Right atrium auricular region (tissue), 2 donors: ENCODE measurements around the gene DENND1A. TPM values are rescaled to one million over a fixed set of nuclear protein-coding genes. Genes with fewer than 3 reads are reported as not detected.

Experiments
- DNase-seq: peaks from one replicate; pipeline ENCODE4 v3.0.0-alpha.2; 2019; ENCODE audit warnings: low spot score
- H3K27ac ChIP-seq, 2 donors: fragments of 200-600 bp; sonication (generic); 1 replicate in 1 of 2; 2 replicates in 1 of 2; pipeline ENCODE4 v1.5.1; 2016 to 2019
- H3K27me3 ChIP-seq, 2 donors: fragments of 200-600 bp; sonication (generic); one replicate each; pipeline versions ENCODE4 v1.5.1 to v1.6.0; 2017 to 2019
- H3K36me3 ChIP-seq: fragments of 200-600 bp; sonication (generic); one replicate; pipeline ENCODE4 v1.5.1; 2016
- H3K4me1 ChIP-seq, 2 donors: fragments of 200-600 bp; sonication (generic); one replicate each; pipeline versions ENCODE4 v1.5.1 to v1.6.0; 2017 to 2019
- H3K4me3 ChIP-seq, 2 donors: fragments of 200-600 bp; sonication (generic); 1 replicate in 1 of 2; 2 replicates in 1 of 2; pipeline ENCODE4 v1.5.1; 2017 to 2019; ENCODE audit warnings: mild to moderate bottlenecking in 1 of 2, moderate library complexity in 1 of 2
- H3K9me3 ChIP-seq, 2 donors: fragments of 200-600 bp; sonication (generic); one replicate each; pipeline ENCODE4 v1.5.1; 2019
- CTCF ChIP-seq, 2 donors: fragments of 200-600 bp; sonication (generic); IDR thresholded peaks; one replicate each; pipeline ENCODE4 v1.5.1; 2019; ENCODE audit warnings: antibody characterized with exemption in 2 of 2
- total RNA-seq, 2 donors: library from RNA; depleted of rRNA; stranded (reverse); fragments of >200 nt; gene quantifications; one replicate each; pipeline ENCODE4 v1.1.0, GENCODE V29; 2016

DENND1A gene
- total RNA-seq, 2 donors from 2014 or later: 14.9 to 23.6 TPM

- no peaks in the 10 kb centered on the region for H3K9me3 ChIP-seq
- H3K27ac ChIP-seq: no peak overlapping the region
- H3K27me3 ChIP-seq: no peaks in the 10 kb centered on the region
- TF ChIP-seq CTCF (IDR thresholded peaks at IDR 0.05): no peak
- no peak for DNase-seq
- no peak overlapping the region for H3K4me3 ChIP-seq
- no peaks in the 10 kb centered on the region for H3K4me1 ChIP-seq
- H3K36me3 ChIP-seq: no peaks in the 10 kb centered on the region
Observed at GRCh38 chr9:123518338-123518737, 411.6 kb downstream of the DENND1A start.

- no peaks in the 10 kb centered on the region for H3K36me3 ChIP-seq
- DNase-seq: no peak
- TF ChIP-seq CTCF (IDR thresholded peaks at IDR 0.05): no peak
- no peak overlapping the region for H3K4me3 ChIP-seq
- no peaks in the 10 kb centered on the region for H3K4me1 ChIP-seq
- no peaks in the 10 kb centered on the region for H3K27me3 ChIP-seq
- no peak overlapping the region for H3K27ac ChIP-seq
- no peaks in the 10 kb centered on the region for H3K9me3 ChIP-seq
Observed at GRCh38 chr9:123517512-123517911, 412.4 kb downstream of the DENND1A start.

GRCh38 chr9:123514766-123515165, 415.2 kb downstream of the DENND1A start:
- Histone ChIP-seq H3K4me3 (no peak overlapping the region), H3K27ac (no peak overlapping the region)
- no peak for DNase-seq

GRCh38 chr9:123513554-123513953, 416.4 kb downstream of the DENND1A start:
- no peak for TF ChIP-seq CTCF (IDR thresholded peaks at IDR 0.05)
- DNase-seq: no peak
- Histone ChIP-seq H3K27me3 (no peaks in the 10 kb centered on the region), H3K4me3 (no peak overlapping the region), H3K4me1 (peaks cover 0 to 3% of the 10 kb centered on the region in 2 donors), H3K27ac (no peak overlapping the region), H3K9me3 (no peaks in the 10 kb centered on the region), H3K36me3 (no peaks in the 10 kb centered on the region)

More at GRCh38 chr9:123514766-123515165, 415.2 kb downstream of the DENND1A start:
- Histone ChIP-seq H3K9me3 (no peaks in the 10 kb centered on the region), H3K27me3 (no peaks in the 10 kb centered on the region), H3K36me3 (no peaks in the 10 kb centered on the region), H3K4me1 (no peaks in the 10 kb centered on the region)
- TF ChIP-seq CTCF (IDR thresholded peaks at IDR 0.05): no peak

GRCh38 chr9:123511326-123512277, 418.3 kb downstream of the DENND1A start:
- no peaks in the 10 kb centered on the region for H3K9me3 ChIP-seq
- no peak for TF ChIP-seq CTCF (IDR thresholded peaks at IDR 0.05)
- no peaks in the 10 kb centered on the region for H3K27me3 ChIP-seq
- H3K4me3 ChIP-seq: no peak overlapping the region
- peaks cover 0 to 18% of the 10 kb centered on the region in 2 donors for H3K4me1 ChIP-seq
- no peak overlapping the region for H3K27ac ChIP-seq
- no peaks in the 10 kb centered on the region for H3K36me3 ChIP-seq
- DNase-seq: no peak
